ENCODE data around the gene FBXO3. TPM values are rescaled to one million over a fixed set of nuclear protein-coding genes. Genes with fewer than 3 reads are reported as not detected.

FBXO3 gene
- total RNA-seq, 4 donors from 2014 or later: 31.2 to 45.8 (median 33.4) TPM

DNA sequence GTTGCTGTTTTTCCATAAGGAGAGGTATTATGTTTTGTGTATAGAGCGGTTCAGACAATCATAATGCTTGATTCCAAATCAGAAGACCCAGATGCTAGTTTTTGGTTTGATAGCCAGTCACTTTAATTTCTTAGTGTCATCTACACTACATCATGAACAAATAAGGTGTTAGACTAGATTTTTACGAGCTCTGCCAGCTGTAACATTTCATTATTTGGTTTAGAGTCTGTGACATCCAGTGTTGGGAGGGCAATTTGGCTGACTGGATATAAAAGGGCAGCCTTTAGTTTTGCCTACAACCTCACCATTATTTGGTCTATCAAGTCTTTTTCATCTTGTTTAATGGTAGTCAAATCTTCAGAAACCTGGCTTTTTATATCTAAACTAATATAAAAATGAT is 30.2 kb upstream of the FBXO3 start:
- H3K27ac ChIP-seq: no peak overlapping the region
- no peak for ATAC-seq
- intact Hi-C loops (cut with DNase I; ENCODE audit: low total_unique reads) (no loop called here), in situ Hi-C loops (cut with MboI; ENCODE audit: low sequenced_read_pairs in 4 of 4) (no loop called here)
- H3K27me3 ChIP-seq: peaks cover 14 to 35% (median 24%) of the 10 kb centered on the region in 3 donors
- no peaks in the 10 kb centered on the region for H3K9me3 ChIP-seq
- DNase-seq: no peak
- TF ChIP-seq POLR2A (IDR thresholded peaks at IDR 0.05): no peak
- TF ChIP-seq, protein P1, sequence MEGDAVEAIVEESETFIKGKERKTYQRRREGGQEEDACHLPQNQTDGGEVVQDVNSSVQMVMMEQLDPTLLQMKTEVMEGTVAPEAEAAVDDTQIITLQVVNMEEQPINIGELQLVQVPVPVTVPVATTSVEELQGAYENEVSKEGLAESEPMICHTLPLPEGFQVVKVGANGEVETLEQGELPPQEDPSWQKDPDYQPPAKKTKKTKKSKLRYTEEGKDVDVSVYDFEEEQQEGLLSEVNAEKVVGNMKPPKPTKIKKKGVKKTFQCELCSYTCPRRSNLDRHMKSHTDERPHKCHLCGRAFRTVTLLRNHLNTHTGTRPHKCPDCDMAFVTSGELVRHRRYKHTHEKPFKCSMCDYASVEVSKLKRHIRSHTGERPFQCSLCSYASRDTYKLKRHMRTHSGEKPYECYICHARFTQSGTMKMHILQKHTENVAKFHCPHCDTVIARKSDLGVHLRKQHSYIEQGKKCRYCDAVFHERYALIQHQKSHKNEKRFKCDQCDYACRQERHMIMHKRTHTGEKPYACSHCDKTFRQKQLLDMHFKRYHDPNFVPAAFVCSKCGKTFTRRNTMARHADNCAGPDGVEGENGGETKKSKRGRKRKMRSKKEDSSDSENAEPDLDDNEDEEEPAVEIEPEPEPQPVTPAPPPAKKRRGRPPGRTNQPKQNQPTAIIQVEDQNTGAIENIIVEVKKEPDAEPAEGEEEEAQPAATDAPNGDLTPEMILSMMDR (IDR thresholded peaks at IDR 0.05 in 4 of 5, conservative IDR thresholded peaks at IDR 0.05 in 1 of 5): no peak
- peaks cover 0 to 3% of the 10 kb centered on the region in 2 donors for H3K4me1 ChIP-seq
- no peaks in the 10 kb centered on the region for H3K36me3 ChIP-seq
- H3K4me3 ChIP-seq: no peak overlapping the region

DNA sequence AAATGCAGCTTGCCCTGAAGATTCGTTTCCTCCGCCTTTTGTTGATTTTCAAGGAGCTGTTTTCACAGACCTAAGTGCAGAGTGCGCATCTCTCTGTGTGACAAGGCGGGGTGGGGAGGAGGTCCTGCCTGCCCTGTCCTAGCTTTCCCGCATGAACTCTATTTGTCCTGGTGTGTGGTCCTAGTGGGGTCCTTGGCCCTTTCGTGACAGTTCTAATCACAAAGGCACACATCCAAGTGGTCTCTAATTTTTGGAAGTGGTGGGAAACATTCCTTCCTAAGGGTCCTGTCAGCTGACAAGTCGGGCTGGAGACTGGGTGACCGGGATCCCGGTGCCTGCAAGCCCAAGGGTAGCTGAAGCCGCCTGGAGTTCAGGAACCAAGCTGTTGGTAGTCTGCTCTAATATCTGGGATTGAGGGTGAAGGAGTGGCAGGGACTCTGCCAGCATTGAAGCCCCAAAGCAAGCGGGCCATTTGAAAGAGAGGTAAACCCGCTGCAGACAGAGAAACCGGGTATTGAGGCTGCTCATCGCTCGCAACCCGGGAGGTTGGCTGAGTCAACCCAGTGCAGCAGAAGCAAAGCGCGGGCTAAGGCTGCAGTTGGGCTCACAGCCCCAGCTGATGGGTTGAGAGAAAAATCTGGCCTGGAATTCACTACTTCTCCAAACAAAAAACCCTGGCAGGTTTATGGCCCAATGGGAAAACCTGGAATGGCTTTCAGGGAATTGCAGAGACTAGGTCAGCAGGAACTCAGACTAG is 28.1 kb upstream of the FBXO3 start:
- DNase-seq: peak in 1 of 2 donors; percentile 15
- Histone ChIP-seq H3K4me1 (peaks cover 0 to 3% of the 10 kb centered on the region in 2 donors), H3K27ac (no peak overlapping the region), H3K27me3 (peaks cover 24 to 40% (median 37%) of the 10 kb centered on the region in 3 donors), H3K4me3 (peak overlapping the region in 3 of 4 donors; percentile 20 to 43 (median 27)), H3K9me3 (no peaks in the 10 kb centered on the region), H3K36me3 (no peaks in the 10 kb centered on the region)
- no peak for TF ChIP-seq POLR2A (IDR thresholded peaks at IDR 0.05)
- TF ChIP-seq, protein P1 (IDR thresholded peaks at IDR 0.05 in 4 of 5, conservative IDR thresholded peaks at IDR 0.05 in 1 of 5): no peak
- in situ Hi-C loops (cut with MboI; ENCODE audit: low sequenced_read_pairs in 4 of 4): no loop called here
- no peak for ATAC-seq
- intact Hi-C loops (cut with DNase I; ENCODE audit: low total_unique reads): no loop called here

DNA sequence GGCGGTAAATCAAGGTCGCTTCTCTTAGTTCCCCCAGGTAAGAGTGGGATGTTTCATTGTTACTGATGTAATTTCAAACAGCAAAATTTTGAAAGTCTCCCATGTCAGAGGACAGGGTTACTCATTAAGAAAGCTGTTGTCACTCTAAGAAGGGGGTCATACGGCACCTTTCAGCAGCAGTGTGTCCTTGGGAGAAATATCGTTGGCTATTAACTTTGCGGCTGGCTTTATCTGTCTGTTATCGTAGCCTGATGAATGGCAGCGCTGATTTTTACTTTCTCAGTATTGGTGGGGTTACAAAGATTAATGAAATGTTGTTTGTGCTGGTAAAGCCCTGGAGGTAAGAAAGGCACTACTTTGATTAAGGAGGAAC is 27.5 kb upstream of the FBXO3 start:
- Histone ChIP-seq H3K36me3 (no peaks in the 10 kb centered on the region), H3K27me3 (peaks cover 24 to 40% (median 38%) of the 10 kb centered on the region in 3 donors), H3K27ac (no peak overlapping the region), H3K4me1 (peaks cover 0 to 3% of the 10 kb centered on the region in 2 donors), H3K9me3 (no peaks in the 10 kb centered on the region), H3K4me3 (no peak overlapping the region)
- in situ Hi-C loops (cut with MboI; ENCODE audit: low sequenced_read_pairs in 4 of 4) (no loop called here), intact Hi-C loops (cut with DNase I; ENCODE audit: low total_unique reads) (no loop called here)
- TF ChIP-seq, protein P1 (IDR thresholded peaks at IDR 0.05 in 4 of 5, conservative IDR thresholded peaks at IDR 0.05 in 1 of 5): no peak
- TF ChIP-seq POLR2A (IDR thresholded peaks at IDR 0.05): no peak
- no peak for ATAC-seq
- DNase-seq: no peak

DNA sequence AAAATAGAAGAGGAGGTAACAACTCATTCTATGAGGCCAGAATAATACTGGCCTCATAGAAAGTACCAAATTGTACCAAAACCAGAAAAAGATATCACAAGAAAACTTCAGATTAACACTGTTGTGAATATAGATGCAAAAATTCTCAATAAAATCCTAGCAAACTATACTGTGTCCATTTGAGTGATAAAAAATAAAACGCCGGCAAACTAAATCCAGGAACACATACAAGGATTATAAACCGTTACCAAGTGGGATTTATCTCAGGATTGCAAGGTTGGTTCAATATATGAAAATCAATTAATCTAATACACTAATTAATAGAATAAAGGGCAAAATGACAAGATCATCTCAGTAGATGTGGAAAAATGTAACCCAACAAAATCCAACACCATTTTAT is 23.6 kb upstream of the FBXO3 start:
- intact Hi-C loops (cut with DNase I; ENCODE audit: low total_unique reads) (no loop called here), in situ Hi-C loops (cut with MboI; ENCODE audit: low sequenced_read_pairs in 4 of 4) (no loop called here)
- Histone ChIP-seq H3K4me1 (peaks cover 0 to 3% of the 10 kb centered on the region in 2 donors), H3K36me3 (no peaks in the 10 kb centered on the region), H3K27ac (no peak overlapping the region), H3K27me3 (peaks cover 24 to 46% (median 35%) of the 10 kb centered on the region in 3 donors), H3K4me3 (no peak overlapping the region), H3K9me3 (no peaks in the 10 kb centered on the region)
- TF ChIP-seq, protein P1 (IDR thresholded peaks at IDR 0.05 in 4 of 5, conservative IDR thresholded peaks at IDR 0.05 in 1 of 5): no peak
- TF ChIP-seq POLR2A (IDR thresholded peaks at IDR 0.05): no peak
- DNase-seq: no peak
- no peak for ATAC-seq
